Globus pallidus (tissue), 1 donor: ENCODE measurements around the gene MRAP2.
"Not testable (repeated sequence)": the region's sequence is repeated elsewhere in the genome, so short reads cannot be mapped to it uniquely, and the experiment has no call there.

ENCODE experiments used
- DNase-seq: peaks from one replicate; pipeline ENCODE4 v3.0.0-alpha.2; 2015; ENCODE audit warnings: low spot score

The MRAP2 gene

GRCh38 chr6:84028350-84028749 lies 5.2 kb upstream of the MRAP2 start:
- no peak for DNase-seq

- not testable (repeated sequence) for DNase-seq
These were observed 1.6 kb upstream of the MRAP2 start for GRCh38 chr6:84032000-84032399.

- DNase-seq, result no peak
These were observed 1.9 kb downstream of the MRAP2 start for GRCh38 chr6:84035484-84035883.

- DNase-seq, result no peak
These were observed 4.0 kb downstream of the MRAP2 start for GRCh38 chr6:84037425-84038089.

- DNase-seq, result no peak
These were observed 9.0 kb downstream of the MRAP2 start for GRCh38 chr6:84042603-84043002.

- DNase-seq, result no peak
These were observed 10.0 kb downstream of the MRAP2 start for GRCh38 chr6:84043555-84043954.

- no peak for DNase-seq
These were observed 13.2 kb downstream of the MRAP2 start for GRCh38 chr6:84046755-84047154.

- no peak for DNase-seq
These were observed 15.0 kb downstream of the MRAP2 start for GRCh38 chr6:84048588-84048987.

GRCh38 chr6:84050408-84050807 lies 16.8 kb downstream of the MRAP2 start:
- no peak for DNase-seq

GRCh38 chr6:84052204-84052882 lies 18.8 kb downstream of the MRAP2 start:
- DNase-seq, result no peak

GRCh38 chr6:84052883-84053241 lies 19.3 kb downstream of the MRAP2 start:
- DNase-seq, result no peak

- DNase-seq, result no peak
These were observed 22.1 kb downstream of the MRAP2 start for GRCh38 chr6:84055647-84056046.

- no peak for DNase-seq
These were observed 24.3 kb downstream of the MRAP2 start for GRCh38 chr6:84057908-84058307.

GRCh38 chr6:84059082-84059481 lies 25.5 kb downstream of the MRAP2 start:
- no peak for DNase-seq

- no peak for DNase-seq
These were observed 27.6 kb downstream of the MRAP2 start for GRCh38 chr6:84061174-84061573.

- DNase-seq, result no peak
These were observed 28.2 kb downstream of the MRAP2 start for GRCh38 chr6:84061613-84062398.

- DNase-seq, result no peak
These were observed 29.1 kb downstream of the MRAP2 start for GRCh38 chr6:84062519-84063154.

- DNase-seq, result no peak
These were observed 32.2 kb downstream of the MRAP2 start for GRCh38 chr6:84065693-84066290.

- no peak for DNase-seq
These were observed 33.0 kb downstream of the MRAP2 start for GRCh38 chr6:84066536-84066935.

GRCh38 chr6:84068873-84069272 lies 35.3 kb downstream of the MRAP2 start:
- not testable (repeated sequence) for DNase-seq

- DNase-seq, result no peak
These were observed 38.9 kb downstream of the MRAP2 start for GRCh38 chr6:84072442-84072997.
